Uterus (tissue), 4 donors: Measurements from ENCODE around the gene VAT1L. TPM values are rescaled to one million over a fixed set of nuclear protein-coding genes. Genes with fewer than 3 reads are reported as not detected.

Experiments used
- DNase-seq, 2 donors: peaks; one replicate each; pipeline ENCODE4 v3.0.0-alpha.2; 2019 to 2020
- H3K27ac ChIP-seq, 2 donors: fragments of 200-600 bp; sonication (generic); 1 replicate in 1 of 2; 2 replicates in 1 of 2; pipeline ENCODE4 v1.5.1; 2016 to 2018
- H3K27me3 ChIP-seq, 2 donors: fragments of 200-600 bp; sonication (generic); one replicate each; pipeline ENCODE4 v1.5.1; 2018 to 2019; ENCODE audit warnings: control low read depth in 1 of 2
- H3K36me3 ChIP-seq, 2 donors: fragments of 200-600 bp; sonication (generic); one replicate each; pipeline ENCODE4 v1.5.1; 2019; ENCODE audit warnings: control low read depth in 1 of 2
- H3K4me1 ChIP-seq, 2 donors: fragments of 200-600 bp; sonication (generic); one replicate each; pipeline ENCODE4 v1.5.1; 2018 to 2019; ENCODE audit warnings: control low read depth in 1 of 2
- H3K4me3 ChIP-seq, 2 donors: fragments of 200-600 bp; sonication (generic); 1 replicate in 1 of 2; 2 replicates in 1 of 2; pipeline ENCODE4 v1.5.1; 2018 to 2019; ENCODE audit warnings: mild to moderate bottlenecking in 1 of 2
- H3K9me3 ChIP-seq, 2 donors: fragments of 200-600 bp; sonication (generic); one replicate each; pipeline ENCODE4 v1.5.1; 2019; ENCODE audit warnings: control low read depth in 1 of 2
- POLR2A ChIP-seq, 2 donors: fragments of 450-650 bp; IDR thresholded peaks; one replicate each; pipeline ENCODE4 v1.6.1; 2016; ENCODE audit warnings: antibody characterized with exemption in 2 of 2, mild to moderate bottlenecking in 1 of 2, moderate library complexity in 1 of 2
- intact Hi-C: fragments of 100-400 bp; cut with DNase I; formaldehyde crosslinking; loops from one replicate; pipeline ENCODE4 v1.15.1; 2023; ENCODE audit warnings: low total_unique reads
- total RNA-seq, 4 donors: library from RNA; depleted of rRNA in 3 of 4; stranded (reverse); fragments of >200 nt in 3 of 4; gene quantifications; one replicate each; pipeline versions ENCODE4 v1.1.0 to v1.2.4, GENCODE V29; 2014 to 2023
- TF ChIP-seq, protein P1 (sequence below), 4 experiments: fragments of 200-600 bp in 2 of 4; fragments of 450-650 bp in 2 of 4; sonication (generic) in 2 of 4; IDR thresholded peaks; one replicate each; pipeline ENCODE4 v1.5.1; 2016 to 2019; ENCODE audit warnings: antibody characterized with exemption in 4 of 4, mild to moderate bottlenecking in 2 of 4, moderate library complexity in 1 of 4
- donor health status: DM: yes; HTN: yes; CAD: no.

Gene VAT1L
- total RNA-seq, 4 donors from 2014 or later = 0.29 to 3.8 (median 1.7) TPM

DNA sequence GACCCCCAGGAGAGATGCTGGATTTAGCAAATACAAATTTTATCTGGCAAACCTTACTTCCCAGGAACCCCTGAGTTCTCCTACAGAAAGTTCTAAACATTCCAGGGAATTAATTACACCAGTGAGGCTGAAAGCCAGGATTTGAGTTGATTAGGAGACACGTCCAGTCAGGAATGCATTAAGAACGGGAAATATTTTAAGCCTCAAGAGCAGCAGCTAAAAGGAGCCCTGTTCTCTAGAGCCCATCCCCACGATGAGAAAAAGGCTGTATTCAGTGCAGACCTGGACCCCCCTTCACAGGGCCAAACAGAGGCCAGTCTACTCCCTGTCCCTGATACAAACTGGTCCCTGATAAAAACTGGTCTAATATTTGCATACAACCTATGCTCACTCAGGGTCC is 55.0 kb downstream of the VAT1L start:
- Histone ChIP-seq H3K27ac (no peak overlapping the region), H3K36me3 (no peaks in the 10 kb centered on the region), H3K27me3 (no peaks in the 10 kb centered on the region), H3K9me3 (no peaks in the 10 kb centered on the region), H3K4me1 (no peaks in the 10 kb centered on the region), H3K4me3 (no peak overlapping the region)
- no peak for DNase-seq
- TF ChIP-seq, protein P1, sequence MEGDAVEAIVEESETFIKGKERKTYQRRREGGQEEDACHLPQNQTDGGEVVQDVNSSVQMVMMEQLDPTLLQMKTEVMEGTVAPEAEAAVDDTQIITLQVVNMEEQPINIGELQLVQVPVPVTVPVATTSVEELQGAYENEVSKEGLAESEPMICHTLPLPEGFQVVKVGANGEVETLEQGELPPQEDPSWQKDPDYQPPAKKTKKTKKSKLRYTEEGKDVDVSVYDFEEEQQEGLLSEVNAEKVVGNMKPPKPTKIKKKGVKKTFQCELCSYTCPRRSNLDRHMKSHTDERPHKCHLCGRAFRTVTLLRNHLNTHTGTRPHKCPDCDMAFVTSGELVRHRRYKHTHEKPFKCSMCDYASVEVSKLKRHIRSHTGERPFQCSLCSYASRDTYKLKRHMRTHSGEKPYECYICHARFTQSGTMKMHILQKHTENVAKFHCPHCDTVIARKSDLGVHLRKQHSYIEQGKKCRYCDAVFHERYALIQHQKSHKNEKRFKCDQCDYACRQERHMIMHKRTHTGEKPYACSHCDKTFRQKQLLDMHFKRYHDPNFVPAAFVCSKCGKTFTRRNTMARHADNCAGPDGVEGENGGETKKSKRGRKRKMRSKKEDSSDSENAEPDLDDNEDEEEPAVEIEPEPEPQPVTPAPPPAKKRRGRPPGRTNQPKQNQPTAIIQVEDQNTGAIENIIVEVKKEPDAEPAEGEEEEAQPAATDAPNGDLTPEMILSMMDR (IDR thresholded peaks at IDR 0.05) = no peak
- TF ChIP-seq POLR2A (IDR thresholded peaks at IDR 0.05) = no peak
- intact Hi-C loops = no loop called here

DNA sequence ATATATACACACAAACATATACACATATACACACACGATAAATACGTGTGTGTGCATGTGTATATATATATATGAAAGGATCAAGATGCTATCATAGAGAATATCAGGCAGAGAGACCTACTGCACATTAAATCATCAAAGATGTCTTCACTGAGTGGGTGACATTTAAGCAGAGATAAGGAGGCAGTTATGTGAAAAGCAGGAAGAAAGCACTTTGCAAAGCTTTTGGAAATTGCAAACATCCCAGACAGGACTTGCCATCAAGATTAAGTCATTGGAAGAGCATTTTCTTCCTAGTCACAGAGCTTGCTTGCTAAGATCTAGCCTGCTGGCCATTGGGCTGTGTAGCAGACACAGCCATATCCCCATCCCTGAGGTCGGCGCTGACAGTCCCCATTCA is 56.4 kb downstream of the VAT1L start:
- intact Hi-C loops = no loop called here
- Histone ChIP-seq H3K4me1 (no peaks in the 10 kb centered on the region), H3K4me3 (no peak overlapping the region), H3K9me3 (no peaks in the 10 kb centered on the region), H3K36me3 (no peaks in the 10 kb centered on the region), H3K27ac (no peak overlapping the region), H3K27me3 (no peaks in the 10 kb centered on the region)
- DNase-seq = no peak
- TF ChIP-seq POLR2A (IDR thresholded peaks at IDR 0.05) = no peak
- TF ChIP-seq, protein P1 (IDR thresholded peaks at IDR 0.05) = no peak

DNA sequence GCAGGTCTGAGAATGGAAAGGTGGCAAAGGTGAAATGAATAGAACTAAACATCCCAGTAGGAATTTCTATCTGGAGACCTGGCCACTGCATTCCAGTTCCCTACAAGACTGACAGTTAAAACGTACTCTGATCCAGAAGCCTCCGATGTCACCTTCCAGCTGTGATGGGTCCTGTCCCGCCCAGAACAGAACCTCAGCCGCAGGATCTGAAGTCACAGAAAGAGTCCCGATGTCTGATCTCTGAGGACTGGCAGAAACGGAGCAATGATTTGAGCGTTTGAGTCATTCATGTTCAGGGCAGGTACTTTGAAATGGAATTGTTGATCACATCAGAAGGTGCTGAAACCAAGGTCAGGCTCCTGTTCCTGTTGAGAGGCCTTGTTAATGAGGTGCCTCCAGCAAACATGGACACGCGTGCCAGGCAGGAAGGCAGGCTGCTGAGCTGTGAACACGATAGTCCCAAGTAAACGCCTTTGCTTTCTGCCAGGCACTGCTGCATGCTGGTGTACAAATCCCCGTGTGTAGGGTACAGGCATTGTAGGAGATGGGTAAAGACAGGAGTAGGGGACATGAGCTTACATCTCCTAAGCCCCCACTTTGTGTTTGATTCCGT is 61.4 kb downstream of the VAT1L start:
- Histone ChIP-seq H3K4me3 (no peak overlapping the region), H3K9me3 (no peaks in the 10 kb centered on the region), H3K4me1 (no peaks in the 10 kb centered on the region), H3K36me3 (no peaks in the 10 kb centered on the region), H3K27ac (no peak overlapping the region), H3K27me3 (no peaks in the 10 kb centered on the region)
- intact Hi-C loops = no loop called here
- TF ChIP-seq POLR2A (IDR thresholded peaks at IDR 0.05) = no peak
- TF ChIP-seq, protein P1 (IDR thresholded peaks at IDR 0.05) = no peak
- DNase-seq = no peak

DNA sequence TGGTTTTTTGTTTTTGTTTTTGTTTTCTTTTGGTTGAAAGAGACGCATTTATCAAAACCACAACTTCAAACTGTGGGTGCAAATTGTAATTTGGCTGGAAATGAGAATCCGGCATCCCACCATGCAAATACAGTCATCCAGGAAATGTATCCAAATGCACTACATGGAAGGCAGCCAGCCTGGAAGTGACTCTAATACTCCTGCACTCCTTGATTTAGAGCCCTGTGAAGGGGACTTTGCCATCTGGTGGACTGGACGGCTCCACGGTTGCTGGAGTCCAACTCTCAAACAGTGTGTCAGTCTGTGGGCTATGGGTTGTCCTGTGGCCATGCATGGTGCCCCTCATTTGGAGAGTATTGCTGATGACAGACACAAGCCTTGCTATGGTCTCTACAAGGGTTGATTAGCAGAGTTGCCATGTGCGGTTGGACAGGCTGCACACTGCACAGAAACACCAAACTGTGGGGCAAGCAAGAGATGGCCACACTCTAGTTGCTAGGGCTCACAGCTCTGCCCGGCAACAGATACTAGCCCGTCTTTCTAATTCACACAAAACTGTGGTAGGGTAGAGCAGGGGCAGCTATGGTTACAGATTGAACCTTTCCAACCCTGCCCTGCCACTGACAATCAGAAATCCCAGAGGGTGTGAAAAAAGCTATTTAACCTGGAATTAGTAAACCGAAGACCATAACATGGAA is 62.4 kb downstream of the VAT1L start:
- TF ChIP-seq, protein P1 (IDR thresholded peaks at IDR 0.05) = no peak
- no peak for TF ChIP-seq POLR2A (IDR thresholded peaks at IDR 0.05)
- Histone ChIP-seq H3K4me3 (no peak overlapping the region), H3K9me3 (no peaks in the 10 kb centered on the region), H3K4me1 (no peaks in the 10 kb centered on the region), H3K27ac (no peak overlapping the region), H3K27me3 (no peaks in the 10 kb centered on the region), H3K36me3 (no peaks in the 10 kb centered on the region)
- no peak for DNase-seq
- intact Hi-C loops = no loop called here

DNA sequence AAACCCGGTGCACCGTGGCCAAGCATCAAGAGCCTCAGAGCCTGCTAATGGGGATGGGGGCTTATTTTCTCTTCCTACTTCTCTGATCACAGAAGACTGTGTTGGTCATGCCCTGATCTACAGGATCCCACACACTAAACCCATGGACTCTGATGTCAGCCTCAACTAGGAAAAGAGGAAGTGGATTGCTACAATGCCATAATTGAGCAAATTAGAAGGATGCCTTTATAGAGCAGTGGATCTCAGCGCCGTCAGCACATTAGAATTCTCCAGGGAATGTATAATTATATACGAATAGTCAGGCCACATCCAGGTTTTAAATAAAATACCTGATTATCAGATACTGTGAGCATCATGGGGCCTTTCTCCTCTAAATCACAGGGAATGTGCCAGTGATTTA is 64.8 kb downstream of the VAT1L start:
- Histone ChIP-seq H3K27me3 (no peaks in the 10 kb centered on the region), H3K4me1 (no peaks in the 10 kb centered on the region), H3K4me3 (no peak overlapping the region), H3K36me3 (no peaks in the 10 kb centered on the region), H3K27ac (no peak overlapping the region), H3K9me3 (no peaks in the 10 kb centered on the region)
- TF ChIP-seq, protein P1 (IDR thresholded peaks at IDR 0.05) = no peak
- no peak for TF ChIP-seq POLR2A (IDR thresholded peaks at IDR 0.05)
- intact Hi-C loops = no loop called here
- no peak for DNase-seq
